Esophagus (tissue), 2 donors: ENCODE results near the gene POMGNT2. TPM values are rescaled to one million over a fixed set of nuclear protein-coding genes. Genes with fewer than 3 reads are reported as not detected.
"Not testable (repeated sequence)": the region's sequence is repeated elsewhere in the genome, so short reads cannot be mapped to it uniquely, and the experiment has no call there.

Source experiments
- H3K27ac ChIP-seq, 2 donors: one replicate each; pipeline ENCODE4 v1.5.1; 2013; ENCODE audit warnings: low read depth in 2 of 2, mild to moderate bottlenecking in 2 of 2, inconsistent platforms in 1 of 2, low read length in 1 of 2, moderate library complexity in 1 of 2
- H3K27me3 ChIP-seq, 2 donors: one replicate each; pipeline ENCODE4 v1.6.1; 2013; ENCODE audit warnings: low read length in 2 of 2, control low read depth in 1 of 2, mild to moderate bottlenecking in 1 of 2; ENCODE audit not compliant: insufficient read depth in 2 of 2, control insufficient read depth in 1 of 2
- H3K36me3 ChIP-seq, 2 donors: one replicate each; pipeline ENCODE4 v1.6.1; 2013; ENCODE audit warnings: low read length in 1 of 2; ENCODE audit not compliant: control insufficient read depth in 2 of 2, insufficient read depth in 2 of 2
- H3K4me1 ChIP-seq, 2 donors: one replicate each; pipeline ENCODE4 v1.6.1; 2013; ENCODE audit warnings: low read length in 1 of 2; ENCODE audit not compliant: control insufficient read depth in 2 of 2, insufficient read depth in 2 of 2
- H3K4me3 ChIP-seq, 2 donors: one replicate each; pipeline ENCODE4 v1.5.1; 2013; ENCODE audit warnings: low read length in 2 of 2, mild to moderate bottlenecking in 2 of 2, low read depth in 1 of 2, moderate library complexity in 1 of 2
- H3K9me3 ChIP-seq, 2 donors: one replicate each; pipeline ENCODE4 v1.6.1; 2013; ENCODE audit warnings: mild to moderate bottlenecking in 2 of 2, low read depth in 1 of 2, low read length in 1 of 2, moderate library complexity in 1 of 2; ENCODE audit not compliant: control insufficient read depth in 2 of 2, insufficient read depth in 1 of 2
- WGBS, 2 donors: extraction: QIAGEN DNeasy Blood & Tissue Kit; methylation state at CpG; one replicate each; pipeline ENCODE4 v1.1.7; 2013; 5-methylcytosine and 5-hydroxymethylcytosine counted together
- polyA plus RNA-seq, 2 donors: library from polyadenylated mRNA; stranded (reverse); fragments of 200-250 nt; gene quantifications; one replicate each; pipeline ENCODE4 v1.2.3, GENCODE V29; 2013
- donor health status: healthy with polysubstance abuse.
- donor health status: Bipolar disorder and iron deficiency.

POMGNT2 gene
- polyA plus RNA-seq, 2 donors, result 2.0 to 7.2 TPM

- Histone ChIP-seq H3K27ac (no peak overlapping the region), H3K27me3 (no peaks in the 10 kb centered on the region), H3K4me1 (peaks cover 0 to 1% of the 10 kb centered on the region in 2 donors), H3K36me3 (no peaks in the 10 kb centered on the region), H3K9me3 (no peaks in the 10 kb centered on the region), H3K4me3 (no peak overlapping the region)
- 88 to 91% methylated on average over 15 of the region's 15 CpGs for WGBS, 2 donors
Measured at GRCh38 chr3:43055806-43056770, 49.8 kb downstream of the POMGNT2 start.

GRCh38 chr3:43055393-43055792 lies 50.5 kb downstream of the POMGNT2 start:
- Histone ChIP-seq H3K4me1 (no peaks in the 10 kb centered on the region), H3K27me3 (no peaks in the 10 kb centered on the region), H3K4me3 (no peak overlapping the region), H3K27ac (no peak overlapping the region), H3K36me3 (no peaks in the 10 kb centered on the region), H3K9me3 (no peaks in the 10 kb centered on the region)
- WGBS, 2 donors, result 92% methylated on average over 7 of the region's 7 CpGs

GRCh38 chr3:43054754-43055153 lies 51.1 kb downstream of the POMGNT2 start:
- Histone ChIP-seq H3K9me3 (no peaks in the 10 kb centered on the region), H3K4me1 (no peaks in the 10 kb centered on the region), H3K4me3 (no peak overlapping the region), H3K27ac (no peak overlapping the region), H3K27me3 (no peaks in the 10 kb centered on the region), H3K36me3 (no peaks in the 10 kb centered on the region)
- WGBS, 2 donors, result 89 to 91% methylated on average over 5 of the region's 5 CpGs

- Histone ChIP-seq H3K27me3 (no peaks in the 10 kb centered on the region), H3K9me3 (no peaks in the 10 kb centered on the region), H3K4me1 (no peaks in the 10 kb centered on the region), H3K4me3 (no peak overlapping the region), H3K36me3 (no peaks in the 10 kb centered on the region), H3K27ac (no peak overlapping the region)
- 93 to 97% methylated on average over 12 of the region's 12 CpGs for WGBS, 2 donors
Measured at GRCh38 chr3:43053291-43053690, 52.6 kb downstream of the POMGNT2 start.

GRCh38 chr3:43048470-43048869 lies 57.4 kb downstream of the POMGNT2 start:
- Histone ChIP-seq H3K4me1 (no peaks in the 10 kb centered on the region), H3K9me3 (peaks cover 0 to 2% of the 10 kb centered on the region in 2 donors), H3K36me3 (no peaks in the 10 kb centered on the region), H3K27me3 (no peaks in the 10 kb centered on the region), H3K27ac (no peak overlapping the region), H3K4me3 (no peak overlapping the region)

GRCh38 chr3:43046583-43046982 lies 59.3 kb downstream of the POMGNT2 start:
- no peaks in the 10 kb centered on the region for H3K4me1 ChIP-seq
- no peak overlapping the region for H3K27ac ChIP-seq
- H3K9me3 ChIP-seq, result peaks cover 0 to 2% of the 10 kb centered on the region in 2 donors
- no peaks in the 10 kb centered on the region for H3K27me3 ChIP-seq
- no peak overlapping the region for H3K4me3 ChIP-seq
- 42 to 56% methylated on average over 1 of the region's 1 CpG for WGBS, 2 donors
- H3K36me3 ChIP-seq, result no peaks in the 10 kb centered on the region

GRCh38 chr3:43045079-43045478 lies 60.8 kb downstream of the POMGNT2 start:
- not testable (repeated sequence) for H3K27me3 ChIP-seq, H3K27ac ChIP-seq, H3K4me3 ChIP-seq, H3K36me3 ChIP-seq, H3K9me3 ChIP-seq, H3K4me1 ChIP-seq

GRCh38 chr3:43043793-43044192 lies 62.1 kb downstream of the POMGNT2 start:
- 82 to 83% methylated on average over 2 of the region's 2 CpGs for WGBS, 2 donors

GRCh38 chr3:43043071-43043766 lies 62.7 kb downstream of the POMGNT2 start:
- Histone ChIP-seq H3K4me1 (no peaks in the 10 kb centered on the region), H3K27me3 (no peaks in the 10 kb centered on the region), H3K9me3 (peaks cover 0 to 2% of the 10 kb centered on the region in 2 donors), H3K27ac (no peak overlapping the region), H3K4me3 (no peak overlapping the region), H3K36me3 (no peaks in the 10 kb centered on the region)
- 70 to 81% methylated on average over 3 of the region's 3 CpGs for WGBS, 2 donors

More at GRCh38 chr3:43043793-43044192, 62.1 kb downstream of the POMGNT2 start:
- Histone ChIP-seq H3K4me3 (no peak overlapping the region), H3K36me3 (no peaks in the 10 kb centered on the region), H3K4me1 (no peaks in the 10 kb centered on the region), H3K27me3 (no peaks in the 10 kb centered on the region), H3K9me3 (peaks cover 0 to 2% of the 10 kb centered on the region in 2 donors), H3K27ac (no peak overlapping the region)
